Superior temporal gyrus (tissue), 1 donor: ENCODE measurements around the gene KCNJ9.
"Not testable (repeated sequence)": the region's sequence is repeated elsewhere in the genome, so short reads cannot be mapped to it uniquely, and the experiment has no call there.

Source experiments
- DNase-seq: peaks from one replicate; pipeline ENCODE4 v3.0.0-alpha.2; 2016; ENCODE audit errors: extremely low spot score

The KCNJ9 gene

DNA sequence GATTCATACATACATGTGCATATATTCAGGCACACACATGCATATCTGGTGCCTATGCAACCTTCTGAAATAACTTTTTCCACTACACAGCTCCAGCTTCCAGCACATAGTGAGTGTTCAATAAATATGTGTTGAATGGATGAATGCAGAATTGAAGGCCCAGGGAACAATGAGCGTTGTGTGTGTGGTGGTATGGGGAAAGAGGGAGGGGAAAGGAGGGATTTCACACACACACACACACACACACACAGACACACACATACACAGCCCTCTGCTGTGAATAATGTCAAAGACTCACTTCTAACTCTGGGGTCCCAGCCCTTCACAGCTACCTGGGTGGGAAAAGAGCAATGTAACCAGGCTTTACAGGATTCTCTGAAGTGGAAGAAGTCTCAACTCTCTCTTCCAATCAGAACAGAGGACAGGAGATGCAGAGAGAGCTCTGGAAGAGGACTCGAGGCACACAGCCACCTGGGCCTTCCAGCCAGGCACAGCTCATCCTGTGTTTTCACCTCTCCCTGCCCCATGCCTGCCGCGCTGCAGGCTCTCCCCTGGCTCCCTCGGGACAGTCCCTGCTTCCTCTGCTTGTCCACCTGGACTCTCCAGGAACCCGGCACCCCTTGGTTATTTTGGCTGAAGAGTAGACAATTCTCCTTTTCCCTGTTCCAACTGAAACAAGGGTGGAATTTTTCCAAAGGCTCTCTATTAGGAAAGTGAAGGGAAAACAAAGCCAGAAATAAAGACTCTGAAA, 22.5 kb downstream of the KCNJ9 start:
- peak; percentile 81 for DNase-seq

DNA sequence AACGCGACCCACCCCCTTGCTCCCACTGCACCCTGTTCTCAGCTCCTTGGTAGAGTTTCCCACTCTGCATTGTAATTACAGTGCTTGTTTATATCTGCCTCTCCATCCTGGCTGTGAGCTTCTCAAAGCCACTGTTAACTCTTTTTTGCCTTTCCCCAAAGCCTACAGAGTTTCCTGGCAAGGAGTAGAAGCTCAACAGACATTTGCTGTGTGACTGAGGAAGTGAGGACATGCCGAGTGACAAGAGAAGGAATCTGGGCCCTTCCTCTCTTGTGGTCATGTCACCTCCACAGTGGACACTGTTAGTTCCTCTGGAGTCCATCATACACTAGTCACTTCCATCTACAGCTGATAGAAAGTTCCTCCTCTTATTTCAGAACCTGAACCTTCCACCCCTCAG, 23.1 kb downstream of the KCNJ9 start:
- DNase-seq = peak; percentile 56

DNA sequence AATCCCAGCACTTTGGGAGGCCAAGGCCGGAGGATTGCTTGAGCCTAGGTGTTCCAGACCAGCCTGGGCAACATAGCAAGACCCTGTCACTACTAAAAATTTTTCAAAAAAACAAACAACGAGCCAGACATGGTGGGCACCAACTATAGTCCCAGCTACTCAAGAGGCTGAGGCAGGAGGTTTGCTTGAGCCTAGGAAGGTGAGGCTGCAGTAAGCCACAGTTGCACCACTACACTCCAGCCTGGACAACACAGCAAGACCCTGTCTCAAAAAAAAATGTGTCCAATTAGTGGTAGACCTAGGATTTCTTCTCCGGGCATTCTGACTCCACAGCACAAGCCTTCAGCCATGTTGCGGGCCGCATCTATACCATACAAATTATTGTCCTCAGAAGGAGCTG, 23.8 kb downstream of the KCNJ9 start:
- no peak for DNase-seq

GRCh38 chr1:160107512-160107911, 26.2 kb downstream of the KCNJ9 start:
- no peak for DNase-seq

GRCh38 chr1:160108888-160109662, 27.7 kb downstream of the KCNJ9 start:
- DNase-seq = peak; percentile 69

DNA sequence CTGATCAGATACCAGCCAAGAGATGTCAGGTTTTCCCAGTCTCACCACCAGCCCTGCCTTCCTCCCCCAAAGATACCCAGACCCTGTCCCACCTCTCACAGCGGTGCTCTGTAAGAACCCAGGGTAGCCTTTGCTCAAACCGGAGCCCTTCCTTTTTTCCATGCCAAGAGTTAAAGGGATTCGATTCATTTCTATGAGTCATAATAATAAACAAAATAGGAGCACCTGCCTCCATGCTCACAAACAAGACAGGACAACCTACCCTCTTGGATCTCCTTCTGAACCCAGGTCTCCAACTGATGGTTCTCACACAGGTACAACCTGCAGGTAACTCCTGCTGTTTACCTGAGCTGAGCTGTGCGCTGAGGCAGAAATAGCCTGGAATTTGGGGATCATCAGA, 28.3 kb downstream of the KCNJ9 start:
- DNase-seq = no peak

GRCh38 chr1:160111462-160111861, 30.1 kb downstream of the KCNJ9 start:
- not testable (repeated sequence) for DNase-seq

DNA sequence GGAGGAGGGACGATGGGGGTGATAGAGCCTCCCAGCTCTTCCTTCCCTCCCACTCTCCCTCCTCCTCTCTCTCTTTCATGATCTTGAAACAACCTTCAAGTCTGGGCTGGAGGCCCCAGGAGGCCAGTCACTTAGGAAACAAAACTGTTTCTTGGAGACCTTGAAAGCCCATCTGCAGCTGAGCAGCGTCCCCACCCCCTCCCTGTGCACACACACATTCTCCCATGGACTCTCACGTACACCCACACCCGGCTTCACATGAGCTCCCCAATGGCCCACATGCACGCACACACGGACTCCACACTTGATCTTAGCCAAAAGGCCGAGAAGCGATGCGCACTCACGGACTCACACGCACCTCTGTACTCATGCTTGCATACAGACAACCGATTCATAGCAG, 31.0 kb downstream of the KCNJ9 start:
- no peak for DNase-seq

- no peak for DNase-seq
These were observed 32.1 kb downstream of the KCNJ9 start for GRCh38 chr1:160113407-160113806.

GRCh38 chr1:160114085-160114484, 32.7 kb downstream of the KCNJ9 start:
- no peak for DNase-seq

DNA sequence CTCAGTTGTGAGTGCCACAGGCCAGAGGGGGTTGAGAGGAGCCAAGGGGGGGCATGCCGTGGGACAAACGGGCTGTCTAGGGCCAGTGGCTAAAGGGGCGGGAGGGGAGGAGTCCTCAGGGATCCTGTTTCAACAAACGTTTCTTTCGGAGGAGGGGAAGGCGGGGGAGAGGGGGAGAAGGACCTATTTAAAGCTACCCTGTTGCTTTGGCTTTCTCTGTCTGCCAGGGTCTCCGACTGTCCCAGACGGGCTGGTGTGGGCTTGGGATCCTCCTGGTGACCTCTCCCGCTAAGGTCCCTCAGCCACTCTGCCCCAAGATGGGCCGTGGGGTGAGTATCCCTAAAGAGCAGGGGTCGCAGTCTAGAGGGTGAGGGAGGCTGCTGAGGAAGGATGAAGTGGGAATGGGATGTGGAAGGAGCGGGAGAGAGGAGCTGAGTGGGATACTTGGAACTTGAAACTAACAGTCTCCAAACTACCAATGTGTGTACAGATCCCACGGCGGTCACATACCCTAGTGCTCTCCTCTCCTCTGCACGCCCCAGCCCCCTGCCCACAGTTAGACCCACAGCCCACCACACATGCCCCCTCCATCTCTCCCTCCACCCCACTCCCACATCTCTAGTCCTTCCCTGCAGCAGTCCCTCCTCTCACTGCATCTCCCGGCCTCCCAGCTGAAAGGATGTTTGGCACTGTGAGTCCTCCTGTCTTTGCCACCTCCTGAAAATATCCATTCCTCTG, 34.4 kb downstream of the KCNJ9 start, which contains the start of gene ATP1A2:
ATP1A2 (plus strand) TSS at position 215 of the 738 bp plus-strand sequence; CDS start at position 318, 103 bp downstream.
- no peak for DNase-seq

DNA sequence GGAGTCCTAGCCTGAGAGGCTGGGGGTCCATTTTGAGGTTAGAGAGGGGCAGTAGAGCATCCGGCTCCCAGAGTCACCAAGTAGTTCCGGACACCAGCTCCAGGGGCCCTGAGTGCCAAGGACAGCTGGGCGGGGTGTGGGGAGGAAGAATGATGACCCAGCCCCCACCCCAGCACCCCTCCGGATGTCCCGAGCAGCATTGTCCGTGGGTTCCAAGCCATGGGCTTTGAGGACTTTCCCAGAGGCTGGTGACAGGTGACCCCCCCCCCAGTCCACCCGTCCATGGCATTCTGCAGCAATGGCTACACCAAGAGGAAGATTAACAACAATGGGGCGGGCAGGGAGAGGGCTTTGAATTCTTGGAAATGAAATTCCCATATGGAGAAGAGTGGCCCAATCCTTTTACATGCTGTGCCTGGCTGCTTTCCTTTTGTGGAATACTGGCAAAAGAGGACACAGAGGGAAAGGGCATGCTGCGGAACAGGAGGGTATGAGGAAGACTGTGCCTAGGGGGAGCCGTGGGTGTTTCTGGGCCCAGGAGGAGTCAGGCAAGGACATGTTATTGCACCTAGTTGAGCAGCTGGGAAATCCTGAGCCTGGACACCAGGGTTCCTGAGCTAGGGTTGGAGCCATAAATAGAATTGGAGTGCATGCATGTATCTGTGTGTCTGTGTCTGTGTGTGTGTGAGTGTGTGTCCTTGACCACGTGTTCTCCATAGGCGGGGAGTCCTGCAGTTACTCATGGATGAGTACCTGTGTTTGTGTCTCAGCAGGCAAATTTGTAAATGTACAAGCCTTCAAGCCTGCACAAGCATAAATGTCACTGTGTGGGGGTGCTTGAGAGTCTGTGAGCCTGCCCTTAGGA, 35.2 kb downstream of the KCNJ9 start:
- DNase-seq = peak; percentile 41

DNA sequence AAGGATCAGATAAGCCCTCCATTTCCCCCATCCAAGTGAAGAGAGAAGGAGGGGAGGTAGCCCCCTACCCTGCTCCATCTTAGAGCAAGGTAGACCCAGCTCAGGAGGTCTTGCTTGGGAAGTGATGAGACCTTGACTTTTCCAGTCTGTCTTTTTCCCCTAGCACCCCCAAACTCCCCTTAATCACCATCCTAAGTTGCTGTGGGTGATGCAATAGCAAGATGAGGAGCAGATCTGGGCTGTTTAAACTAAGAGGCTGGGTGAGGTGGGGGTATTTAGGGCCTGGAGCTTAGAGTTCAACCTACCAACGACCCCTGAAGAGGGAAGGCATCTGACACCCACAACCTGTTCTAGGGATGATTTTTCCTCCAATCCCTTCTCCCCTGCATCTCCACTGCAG, 36.0 kb downstream of the KCNJ9 start:
- DNase-seq = no peak

DNA sequence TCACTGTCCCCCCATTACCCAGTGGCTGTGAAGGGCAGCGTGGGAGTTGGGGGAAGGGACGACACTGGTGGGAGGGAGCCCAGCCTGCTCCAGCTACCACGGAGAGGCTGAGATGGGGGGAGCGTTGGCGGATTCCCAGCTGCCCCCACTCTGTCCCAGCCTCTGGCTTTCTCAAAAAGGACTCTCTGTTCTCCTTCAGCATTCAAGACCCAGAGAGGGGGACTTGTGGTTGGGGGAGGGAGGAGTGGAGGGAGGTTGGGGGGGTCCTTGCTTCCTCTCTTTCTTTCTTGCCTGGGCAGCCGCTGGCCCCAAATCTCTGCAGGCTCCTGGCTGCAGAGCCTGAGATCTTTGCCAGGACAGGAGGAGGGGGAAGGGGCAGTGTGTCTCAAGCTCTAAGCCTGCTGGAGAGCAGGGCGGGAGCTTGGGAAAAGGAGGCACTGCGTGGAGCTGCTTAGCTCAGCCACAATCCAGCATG, 36.4 kb downstream of the KCNJ9 start:
- DNase-seq = peak; percentile 72

- peak; percentile 28 for DNase-seq
These were observed 37.6 kb downstream of the KCNJ9 start for GRCh38 chr1:160118928-160119327.

DNA sequence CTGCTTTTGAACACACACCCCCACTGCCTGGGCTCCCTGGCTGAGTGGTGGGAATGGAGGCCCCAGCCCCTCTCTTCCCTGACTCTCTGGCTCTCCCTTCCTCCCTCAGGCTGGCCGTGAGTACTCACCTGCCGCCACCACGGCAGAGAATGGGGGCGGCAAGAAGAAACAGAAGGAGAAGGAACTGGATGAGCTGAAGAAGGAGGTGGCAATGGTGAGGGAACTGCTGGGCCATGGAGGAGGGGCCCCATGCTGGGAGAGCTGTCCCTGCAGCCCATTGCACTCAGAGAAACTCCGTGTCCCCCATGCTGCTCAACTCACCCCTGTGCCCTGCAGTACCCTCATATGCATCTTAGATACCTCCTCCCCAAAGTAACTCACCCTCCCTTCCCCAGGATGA, 39.5 kb downstream of the KCNJ9 start:
- no peak for DNase-seq

DNA sequence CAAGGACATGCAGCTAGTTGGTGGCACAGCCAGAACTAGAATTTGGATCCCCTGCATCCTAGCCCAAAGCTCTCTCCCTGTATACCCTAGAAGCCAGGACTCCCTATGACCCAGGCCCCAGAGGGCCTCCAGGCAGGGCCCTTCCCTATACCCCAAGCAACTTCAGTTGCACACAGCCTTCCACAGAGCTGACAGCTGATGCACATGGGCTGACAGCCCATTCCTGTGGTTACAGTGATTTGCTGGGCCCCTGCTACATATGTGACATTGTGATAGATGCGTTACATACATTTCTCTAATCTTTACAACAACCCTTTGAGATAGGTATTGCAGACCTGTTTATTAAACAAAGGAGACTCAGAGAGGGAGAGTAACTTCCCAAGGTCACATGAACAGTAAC, 40.0 kb downstream of the KCNJ9 start:
- no peak for DNase-seq

GRCh38 chr1:160122978-160123495, 41.7 kb downstream of the KCNJ9 start:
- no peak for DNase-seq

DNA sequence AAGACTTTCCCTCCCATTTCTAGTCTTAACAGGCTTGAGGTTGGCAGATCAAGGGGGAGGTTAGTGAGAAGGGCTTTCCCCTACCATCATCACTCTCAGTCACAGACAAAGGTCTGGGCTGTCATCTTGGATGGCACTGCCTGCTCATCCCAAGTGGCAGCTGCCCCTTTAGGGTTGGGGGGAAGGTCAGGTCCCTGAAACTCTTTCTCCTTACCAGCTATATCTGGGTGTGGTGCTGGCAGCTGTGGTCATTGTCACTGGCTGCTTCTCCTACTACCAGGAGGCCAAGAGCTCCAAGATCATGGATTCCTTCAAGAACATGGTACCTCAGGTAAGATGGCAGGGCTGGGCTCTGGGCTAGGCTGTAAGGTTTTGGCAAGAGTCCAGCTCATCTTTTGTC, 42.4 kb downstream of the KCNJ9 start:
- DNase-seq = no peak

- no peak for DNase-seq
These were observed 43.6 kb downstream of the KCNJ9 start for GRCh38 chr1:160124705-160125478.
